Loucy (cell line): Measurements from ENCODE around the gene UBE2G1.

Experiments used
- H2AFZ ChIP-seq: fragments of 200-600 bp; sonication (generic); 2 replicates; pipeline ENCODE4 v1.6.0; 2016; ENCODE audit warnings: antibody characterized with exemption, mild to moderate bottlenecking, low read length, moderate library complexity
- H3F3A ChIP-seq: fragments of 200-600 bp; 2 replicates; pipeline ENCODE4 v1.6.0; 2016; ENCODE audit warnings: antibody characterized with exemption, low read depth, mild to moderate bottlenecking
- H3K27me3 ChIP-seq: fragments of 200-600 bp; sonication (generic); 2 replicates; pipeline ENCODE4 v1.6.1; 2014; ENCODE audit warnings: low read length, mild to moderate bottlenecking; ENCODE audit not compliant: insufficient read depth, poor library complexity, severe bottlenecking
- H3K36me3 ChIP-seq: fragments of 200-600 bp; sonication (generic); 2 replicates; pipeline ENCODE4 v1.6.1; 2016; ENCODE audit warnings: low read length; ENCODE audit not compliant: insufficient read depth
- H3K4me1 ChIP-seq: fragments of 200-600 bp; sonication (generic); 2 replicates; pipeline ENCODE4 v1.5.1; 2014; ENCODE audit warnings: low read length, mild to moderate bottlenecking; ENCODE audit not compliant: insufficient read depth, poor library complexity, severe bottlenecking
- H3K4me2 ChIP-seq: fragments of 200-600 bp; sonication (generic); 2 replicates; pipeline ENCODE4 v1.6.0; 2014; ENCODE audit warnings: antibody characterized with exemption, low read length, low read depth, mild to moderate bottlenecking; ENCODE audit not compliant: poor library complexity, severe bottlenecking
- H3K4me3 ChIP-seq: fragments of 200-600 bp; sonication (generic); 2 replicates; pipeline ENCODE4 v1.5.1; 2014; ENCODE audit warnings: low read length, mild to moderate bottlenecking, mixed read lengths; ENCODE audit not compliant: poor library complexity, severe bottlenecking
- H3K79me2 ChIP-seq: fragments of 200-600 bp; sonication (generic); 2 replicates; pipeline ENCODE4 v1.6.1; 2014; ENCODE audit warnings: low read length; ENCODE audit not compliant: insufficient read depth
- H3K9ac ChIP-seq: fragments of 200-600 bp; sonication (generic); 2 replicates; pipeline ENCODE4 v1.6.0; 2014; ENCODE audit warnings: mild to moderate bottlenecking, low read depth, low read length, moderate library complexity; ENCODE audit not compliant: poor library complexity, severe bottlenecking
- H3K9me2 ChIP-seq: fragments of 200-600 bp; sonication (generic); replicated peaks from 2 replicates; pipeline ENCODE4 v1.6.1; 2016; ENCODE audit warnings: low read depth, low read length, mixed read lengths
- H3K9me3 ChIP-seq: fragments of 200-600 bp; sonication (generic); 2 replicates; pipeline ENCODE4 v1.6.1; 2014; ENCODE audit warnings: mild to moderate bottlenecking, antibody characterized with exemption, low read length, low read depth; ENCODE audit not compliant: insufficient read depth
- H4K20me1 ChIP-seq: fragments of 200-600 bp; sonication (generic); 2 replicates; pipeline ENCODE4 v1.6.0; 2014; ENCODE audit warnings: antibody characterized with exemption, low read length, mild to moderate bottlenecking; ENCODE audit not compliant: insufficient read depth, poor library complexity, severe bottlenecking
- EZH2phosphoT487 ChIP-seq: fragments of 200-600 bp; IDR thresholded peaks from 2 replicates; pipeline ENCODE4 v1.6.1; 2018; ENCODE audit warnings: antibody characterized with exemption, mild to moderate bottlenecking, moderate library complexity, borderline replicate concordance
- TF ChIP-seq, protein P1 (sequence below): fragments of 200-600 bp; sonication (generic); conservative IDR thresholded peaks from 2 replicates; pipeline ENCODE4 v1.5.1; 2014; ENCODE audit warnings: mild to moderate bottlenecking, antibody characterized with exemption, low read length

Gene UBE2G1

DNA sequence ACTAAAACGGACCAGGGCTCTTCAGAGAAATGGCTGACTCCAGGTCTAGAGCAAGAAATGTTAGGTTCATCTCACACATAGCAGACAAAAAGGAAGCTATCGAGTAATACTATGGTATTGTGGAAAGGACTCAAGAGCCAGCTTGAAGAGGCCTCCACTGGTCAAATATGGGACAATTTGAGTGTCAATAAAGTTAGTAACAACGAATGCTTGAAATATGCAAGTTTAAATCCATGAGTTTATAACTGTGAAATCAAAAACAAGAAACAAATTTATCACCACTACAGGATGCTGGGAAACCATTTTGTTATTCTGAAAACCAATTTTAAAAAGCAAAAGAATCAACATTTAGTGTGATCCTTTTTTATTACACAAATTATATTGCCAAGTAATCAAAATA, 52.3 kb downstream of the UBE2G1 start:
- H3K9me3 ChIP-seq, result no peaks in the 10 kb centered on the region
- no peaks in the 10 kb centered on the region for H3K27me3 ChIP-seq
- H3K4me1 ChIP-seq, result peaks cover 3% of the 10 kb centered on the region
- no peak for TF ChIP-seq EZH2phosphoT487
- TF ChIP-seq, protein P1, sequence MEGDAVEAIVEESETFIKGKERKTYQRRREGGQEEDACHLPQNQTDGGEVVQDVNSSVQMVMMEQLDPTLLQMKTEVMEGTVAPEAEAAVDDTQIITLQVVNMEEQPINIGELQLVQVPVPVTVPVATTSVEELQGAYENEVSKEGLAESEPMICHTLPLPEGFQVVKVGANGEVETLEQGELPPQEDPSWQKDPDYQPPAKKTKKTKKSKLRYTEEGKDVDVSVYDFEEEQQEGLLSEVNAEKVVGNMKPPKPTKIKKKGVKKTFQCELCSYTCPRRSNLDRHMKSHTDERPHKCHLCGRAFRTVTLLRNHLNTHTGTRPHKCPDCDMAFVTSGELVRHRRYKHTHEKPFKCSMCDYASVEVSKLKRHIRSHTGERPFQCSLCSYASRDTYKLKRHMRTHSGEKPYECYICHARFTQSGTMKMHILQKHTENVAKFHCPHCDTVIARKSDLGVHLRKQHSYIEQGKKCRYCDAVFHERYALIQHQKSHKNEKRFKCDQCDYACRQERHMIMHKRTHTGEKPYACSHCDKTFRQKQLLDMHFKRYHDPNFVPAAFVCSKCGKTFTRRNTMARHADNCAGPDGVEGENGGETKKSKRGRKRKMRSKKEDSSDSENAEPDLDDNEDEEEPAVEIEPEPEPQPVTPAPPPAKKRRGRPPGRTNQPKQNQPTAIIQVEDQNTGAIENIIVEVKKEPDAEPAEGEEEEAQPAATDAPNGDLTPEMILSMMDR, result no peak
- H2AFZ ChIP-seq, result no peak overlapping the region
- H3K4me2 ChIP-seq, result no peak overlapping the region
- H3K36me3 ChIP-seq, result no peaks in the 10 kb centered on the region
- H3F3A ChIP-seq, result no peaks in the 10 kb centered on the region
- no peak overlapping the region for H3K4me3 ChIP-seq
- H3K79me2 ChIP-seq, result peaks cover 96% of the 10 kb centered on the region
- H3K9me2 ChIP-seq, result no peaks in the 10 kb centered on the region
- no peak overlapping the region for H3K9ac ChIP-seq
- peaks cover 93% of the 10 kb centered on the region for H4K20me1 ChIP-seq

DNA sequence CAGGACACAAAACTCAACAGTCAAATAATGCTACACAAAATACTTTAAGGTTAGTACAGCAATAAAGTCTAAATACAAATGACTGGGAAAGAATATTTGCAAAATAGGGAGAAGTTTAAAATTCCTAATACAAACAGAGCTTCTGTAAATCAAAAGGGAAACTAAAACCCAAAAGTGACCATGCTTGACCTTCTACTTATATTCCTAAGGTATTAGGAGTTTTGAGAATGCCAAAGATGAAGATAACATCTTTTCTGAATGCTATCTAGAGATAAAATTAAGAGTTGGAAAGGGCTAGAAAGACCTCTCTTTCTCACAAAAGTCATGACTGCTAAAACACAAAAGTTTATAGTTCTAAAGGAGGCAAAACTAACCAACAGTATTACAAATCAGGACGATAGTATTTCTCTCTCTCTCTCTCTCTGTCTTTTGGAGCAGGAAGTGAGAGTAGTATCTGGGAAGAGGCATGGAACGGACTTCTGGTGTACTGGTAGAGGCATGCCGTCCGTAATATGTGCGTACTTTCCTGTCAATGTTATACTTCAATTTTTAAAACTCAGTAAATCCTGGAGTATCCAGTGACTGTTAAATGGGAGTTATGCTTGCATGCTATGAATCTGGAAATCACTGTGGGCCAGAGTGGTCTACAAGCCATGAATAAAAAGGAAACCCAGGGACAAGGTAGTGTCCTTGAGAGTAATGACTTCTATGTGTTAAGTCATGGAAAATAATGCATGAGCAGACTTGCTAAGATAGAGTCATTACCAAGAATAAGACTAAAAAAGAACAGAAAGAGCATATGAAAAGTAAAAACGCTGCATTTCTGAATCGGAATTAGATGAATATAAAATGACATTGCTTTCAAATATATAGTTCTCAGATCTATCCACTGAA, 53.0 kb downstream of the UBE2G1 start:
- H3K4me3 ChIP-seq, result no peak overlapping the region
- no peak overlapping the region for H3K9ac ChIP-seq
- TF ChIP-seq EZH2phosphoT487, result no peak
- no peaks in the 10 kb centered on the region for H3K27me3 ChIP-seq
- H3K4me2 ChIP-seq, result no peak overlapping the region
- no peaks in the 10 kb centered on the region for H3K9me2 ChIP-seq
- H3K9me3 ChIP-seq, result no peaks in the 10 kb centered on the region
- no peak overlapping the region for H2AFZ ChIP-seq
- no peaks in the 10 kb centered on the region for H3F3A ChIP-seq
- peaks cover 93% of the 10 kb centered on the region for H4K20me1 ChIP-seq
- peaks cover 3% of the 10 kb centered on the region for H3K4me1 ChIP-seq
- peaks cover 4% of the 10 kb centered on the region; the same call in 1 of the 2 replicates for H3K36me3 ChIP-seq
- peaks cover 97% of the 10 kb centered on the region for H3K79me2 ChIP-seq

GRCh38 chr17:4310354-4311060, 56.0 kb downstream of the UBE2G1 start:
- Histone ChIP-seq H4K20me1 (peaks cover 85% of the 10 kb centered on the region), H3K4me3 (no peak overlapping the region), H3K79me2 (peaks cover 87% of the 10 kb centered on the region)

More at GRCh38 chr17:4310354-4311060, 56.0 kb downstream of the UBE2G1 start:
- Histone ChIP-seq H3K4me1 (peaks cover 3% of the 10 kb centered on the region), H3K36me3 (peaks cover 29% of the 10 kb centered on the region; the same call in 1 of the 2 replicates), H2AFZ (no peak overlapping the region), H3K9me3 (no peaks in the 10 kb centered on the region), H3K9ac (no peak overlapping the region), H3K4me2 (no peak overlapping the region), H3K27me3 (no peaks in the 10 kb centered on the region), H3F3A (no peaks in the 10 kb centered on the region), H3K9me2 (no peaks in the 10 kb centered on the region)
- TF ChIP-seq, protein P1, result no peak
- TF ChIP-seq EZH2phosphoT487, result no peak
